Measurements from ENCODE around the gene PPP1R16B.
A peak's percentile ranks its signal among the peaks of the same experiment; 100 is the strongest.
"Not testable (repeated sequence)": the region's sequence is repeated elsewhere in the genome, so short reads cannot be mapped to it uniquely, and the experiment has no call there.

The PPP1R16B gene

GRCh38 chr20:38790200-38791053 lies 15.1 kb upstream of the PPP1R16B start:
- FAIRE-seq (no peak), DNase-seq (ENCODE audit: extremely low spot score, insufficient read length, low read depth) (no peak)

DNA sequence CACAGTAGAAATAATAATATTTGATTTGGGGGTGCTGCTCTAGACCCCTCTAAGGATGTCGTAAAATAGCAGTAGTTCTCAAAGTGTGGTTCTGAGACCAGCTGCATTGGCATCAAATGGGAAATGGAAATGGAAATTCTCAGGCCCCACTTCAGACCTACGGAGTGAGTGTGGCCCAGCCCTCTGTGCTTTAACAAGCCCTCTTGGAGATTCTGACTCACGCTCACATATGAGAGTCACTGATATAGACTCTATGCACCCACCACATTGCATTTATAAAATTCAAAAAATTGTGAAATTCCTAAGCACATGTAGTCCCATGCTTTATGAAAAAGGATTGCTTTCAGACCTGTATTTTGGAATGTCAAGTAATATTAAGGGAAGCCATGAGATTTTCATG lies 14.2 kb upstream of the PPP1R16B start:
- no peak for FAIRE-seq
- no peak for DNase-seq (ENCODE audit: extremely low spot score, insufficient read length, low read depth)

GRCh38 chr20:38791940-38792339 lies 13.6 kb upstream of the PPP1R16B start:
- FAIRE-seq (no peak), DNase-seq (ENCODE audit: extremely low spot score, insufficient read length, low read depth) (no peak)

DNA sequence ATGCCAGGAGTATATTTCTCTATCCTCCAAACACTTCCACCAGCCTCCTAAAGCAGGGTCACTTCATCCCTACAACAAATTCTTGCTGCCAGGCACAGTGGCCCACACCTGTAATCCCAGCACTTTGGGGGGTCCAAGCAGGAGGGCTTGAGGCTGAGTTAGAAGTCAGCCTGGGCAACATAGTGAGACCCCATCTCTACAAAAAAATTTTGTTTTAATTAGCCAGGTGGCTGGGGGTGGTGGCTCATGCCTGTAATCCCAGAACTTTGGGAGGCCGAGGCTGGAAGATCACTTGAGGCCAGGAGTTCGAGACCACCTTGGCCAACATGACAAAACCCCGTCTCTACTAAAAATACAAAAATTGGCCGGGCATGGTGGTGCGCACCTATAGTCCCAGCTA lies 11.4 kb upstream of the PPP1R16B start:
- FAIRE-seq; DNase-seq (ENCODE audit: extremely low spot score, insufficient read length, low read depth): not testable (repeated sequence)

GRCh38 chr20:38798266-38798665 lies 7.2 kb upstream of the PPP1R16B start:
- FAIRE-seq = no peak
- DNase-seq (ENCODE audit: extremely low spot score, insufficient read length, low read depth) = no peak

GRCh38 chr20:38799203-38799602 lies 6.3 kb upstream of the PPP1R16B start:
- DNase-seq (ENCODE audit: extremely low spot score, insufficient read length, low read depth) = no peak
- FAIRE-seq = no peak

- FAIRE-seq (no peak), DNase-seq (ENCODE audit: extremely low spot score, insufficient read length, low read depth) (no peak)
Observed at GRCh38 chr20:38800882-38801281, 4.6 kb upstream of the PPP1R16B start.

- peak; percentile 18 for FAIRE-seq
Observed at GRCh38 chr20:38804221-38804620, 1.3 kb upstream of the PPP1R16B start.

GRCh38 chr20:38804682-38805501 lies 605 bp upstream of the PPP1R16B start:
- DNase-seq (ENCODE audit: extremely low spot score, insufficient read length, low read depth) = peak; percentile 35
- peak; percentile 96 for FAIRE-seq

More at GRCh38 chr20:38804221-38804620, 1.3 kb upstream of the PPP1R16B start:
- no peak for DNase-seq (ENCODE audit: extremely low spot score, insufficient read length, low read depth)

- FAIRE-seq (no peak), DNase-seq (ENCODE audit: extremely low spot score, insufficient read length, low read depth) (no peak)
Observed at GRCh38 chr20:38805958-38806854, 709 bp downstream of the PPP1R16B start.

- DNase-seq (ENCODE audit: extremely low spot score, insufficient read length, low read depth) (peak; percentile 28), FAIRE-seq (peak; percentile 69)
Observed at GRCh38 chr20:38806855-38807655, 1.6 kb downstream of the PPP1R16B start.

DNA sequence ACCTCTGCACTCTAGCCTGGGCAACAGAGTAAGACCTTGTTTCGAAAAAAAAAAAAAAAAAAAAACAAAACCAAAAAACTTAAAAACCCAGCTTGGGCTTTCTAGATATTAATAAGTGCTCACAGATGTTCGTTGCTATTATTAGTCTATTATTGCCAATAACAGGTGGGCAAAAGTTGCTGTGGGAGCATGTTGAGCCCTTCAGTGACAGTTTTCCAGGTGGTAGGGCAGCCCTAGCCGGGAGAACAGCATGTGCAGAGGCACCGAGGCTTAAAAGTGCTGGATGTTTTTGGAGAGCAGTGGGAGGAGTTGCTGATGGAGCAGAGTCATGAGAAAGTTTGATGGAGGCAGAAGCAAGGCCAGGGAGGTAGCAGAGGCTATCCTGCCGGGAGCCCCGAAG lies 4.4 kb downstream of the PPP1R16B start:
- FAIRE-seq (peak; percentile 70), DNase-seq (ENCODE audit: extremely low spot score, insufficient read length, low read depth) (no peak)

GRCh38 chr20:38810926-38811630 lies 5.6 kb downstream of the PPP1R16B start:
- FAIRE-seq (peak; percentile 38), DNase-seq (ENCODE audit: extremely low spot score, insufficient read length, low read depth) (no peak)

DNA sequence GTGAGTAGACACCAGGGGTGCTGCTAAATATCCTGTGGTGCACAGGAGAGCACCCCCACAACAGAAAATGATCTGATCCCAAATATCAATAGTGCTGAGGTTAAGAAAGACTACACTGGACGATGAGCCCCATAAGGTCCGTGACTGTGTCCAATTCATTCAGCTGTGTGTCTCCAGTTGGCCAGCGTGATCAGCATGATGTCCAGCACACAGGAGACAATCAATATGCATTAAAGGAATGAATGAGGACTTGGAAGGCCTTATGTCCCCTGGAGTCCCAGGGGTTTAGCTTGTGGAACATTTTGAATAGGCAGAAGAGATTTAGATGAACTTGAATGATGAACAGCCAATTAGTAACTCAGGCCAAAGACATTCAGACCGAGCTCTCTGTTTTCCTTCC lies 6.3 kb downstream of the PPP1R16B start:
- DNase-seq (ENCODE audit: extremely low spot score, insufficient read length, low read depth) (no peak), FAIRE-seq (peak; percentile 31)

GRCh38 chr20:38812182-38812581 lies 6.7 kb downstream of the PPP1R16B start:
- DNase-seq (ENCODE audit: extremely low spot score, insufficient read length, low read depth) (no peak), FAIRE-seq (no peak)

- DNase-seq (ENCODE audit: extremely low spot score, insufficient read length, low read depth) (no peak), FAIRE-seq (no peak)
Observed at GRCh38 chr20:38812709-38813573, 7.4 kb downstream of the PPP1R16B start.

GRCh38 chr20:38813574-38813962 lies 8.1 kb downstream of the PPP1R16B start:
- not testable (repeated sequence) for DNase-seq (ENCODE audit: extremely low spot score, insufficient read length, low read depth); FAIRE-seq

- DNase-seq (ENCODE audit: extremely low spot score, insufficient read length, low read depth) (no peak), FAIRE-seq (no peak)
Observed at GRCh38 chr20:38815446-38815845, 9.9 kb downstream of the PPP1R16B start.

Data from GM18507 (cell line).